GM19324 (cell line): ENCODE data around the gene NTN1.

ENCODE experiments used
- ATAC-seq: cut with Tn5 transposase; IDR thresholded peaks from one replicate; pipeline ENCODE4 v1.9.1; 2021; ENCODE audit warnings: mild to moderate bottlenecking, moderate library complexity; ENCODE audit not compliant: unreplicated experiment, low FRiP score

The NTN1 gene

GRCh38 chr17:9237661-9238301, 216.5 kb downstream of the NTN1 start:
- no peak for ATAC-seq

DNA sequence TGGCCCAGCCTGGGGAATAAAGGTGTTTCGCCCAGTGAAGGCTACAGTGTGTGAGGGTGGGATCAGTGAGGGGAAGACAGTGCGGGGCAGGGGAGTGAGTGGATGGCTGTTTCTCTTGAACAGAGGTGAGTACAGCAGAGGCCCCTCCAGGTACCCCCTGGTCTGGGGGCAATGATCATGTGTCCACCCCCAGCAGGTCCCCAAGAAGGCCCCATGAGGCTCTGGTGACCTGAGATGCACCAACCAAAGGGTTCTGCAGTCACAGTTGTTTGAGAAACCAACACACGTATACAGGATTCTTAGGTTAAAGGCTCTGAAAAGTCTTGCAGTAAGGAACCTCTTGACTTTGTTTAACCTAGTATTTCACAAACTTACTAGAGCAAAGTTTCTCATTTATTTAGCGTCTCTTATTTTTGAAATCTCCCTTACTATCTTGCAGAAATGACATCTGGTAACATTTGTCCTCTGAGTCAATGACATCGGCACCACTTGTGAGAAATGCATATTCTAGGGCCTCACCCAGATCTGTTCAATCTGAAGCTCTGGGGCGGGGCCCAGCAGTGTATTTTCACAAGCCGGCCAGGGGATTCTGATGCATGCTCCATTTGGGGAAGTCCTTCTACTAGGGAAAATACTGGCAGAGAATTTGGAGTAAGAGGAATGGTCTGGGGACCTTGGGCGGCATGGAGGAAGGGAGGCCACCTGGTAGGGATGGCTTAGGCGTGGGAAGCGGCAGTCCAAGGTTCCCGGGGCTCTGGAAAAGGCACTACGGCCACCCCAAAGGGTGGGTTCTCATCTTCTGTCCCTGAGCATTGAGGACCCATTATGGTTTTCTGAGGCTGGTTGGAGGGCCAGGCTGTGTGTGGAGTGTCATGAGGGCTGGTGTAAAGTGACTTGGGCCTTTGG, 217.3 kb downstream of the NTN1 start:
- no peak for ATAC-seq

DNA sequence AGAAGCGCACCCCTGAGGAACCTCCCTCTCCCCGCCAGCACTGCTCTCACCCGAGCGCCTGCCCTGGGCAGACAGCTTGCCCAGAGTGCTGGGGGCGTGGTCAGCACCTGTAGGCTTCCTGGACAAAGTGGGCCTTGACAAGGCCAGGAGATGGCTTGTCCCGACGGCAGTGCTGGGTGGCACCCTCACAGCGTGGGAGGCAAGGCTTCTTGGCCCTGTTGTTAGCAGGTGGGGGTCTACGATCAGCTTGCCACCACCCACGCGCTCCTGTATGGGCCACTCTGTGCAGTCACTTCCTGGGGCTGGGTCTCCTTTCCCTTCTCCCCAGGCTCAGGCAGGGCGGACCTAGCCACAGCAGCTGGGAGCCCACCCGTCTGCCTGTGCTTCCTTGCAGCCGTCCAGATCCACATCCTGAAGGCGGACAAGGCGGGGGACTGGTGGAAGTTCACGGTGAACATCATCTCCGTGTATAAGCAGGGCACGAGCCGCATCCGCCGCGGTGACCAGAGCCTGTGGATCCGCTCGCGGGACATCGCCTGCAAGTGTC, 218.0 kb downstream of the NTN1 start:
- ATAC-seq = no peak

GRCh38 chr17:9239793-9240658, 218.7 kb downstream of the NTN1 start:
- ATAC-seq = no peak

- ATAC-seq = no peak
These were observed 219.5 kb downstream of the NTN1 start for GRCh38 chr17:9240659-9241370.

DNA sequence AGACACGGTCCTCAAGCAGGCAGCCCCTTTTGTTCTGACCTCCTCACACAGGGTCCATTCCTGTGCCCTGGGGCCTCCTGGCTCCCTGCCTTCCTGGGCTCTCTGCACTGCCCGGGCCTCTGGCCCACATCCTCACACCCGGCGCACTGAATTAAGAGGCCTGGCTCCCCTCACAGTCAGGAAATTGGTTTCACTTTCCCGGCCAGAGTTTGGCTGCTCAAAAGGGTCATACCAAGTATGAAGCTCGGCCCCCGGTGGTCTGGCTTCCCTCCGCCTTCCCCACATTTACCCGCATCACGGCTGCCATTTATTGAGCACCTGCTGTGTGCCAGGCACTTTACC, 220.0 kb downstream of the NTN1 start:
- ATAC-seq = no peak

DNA sequence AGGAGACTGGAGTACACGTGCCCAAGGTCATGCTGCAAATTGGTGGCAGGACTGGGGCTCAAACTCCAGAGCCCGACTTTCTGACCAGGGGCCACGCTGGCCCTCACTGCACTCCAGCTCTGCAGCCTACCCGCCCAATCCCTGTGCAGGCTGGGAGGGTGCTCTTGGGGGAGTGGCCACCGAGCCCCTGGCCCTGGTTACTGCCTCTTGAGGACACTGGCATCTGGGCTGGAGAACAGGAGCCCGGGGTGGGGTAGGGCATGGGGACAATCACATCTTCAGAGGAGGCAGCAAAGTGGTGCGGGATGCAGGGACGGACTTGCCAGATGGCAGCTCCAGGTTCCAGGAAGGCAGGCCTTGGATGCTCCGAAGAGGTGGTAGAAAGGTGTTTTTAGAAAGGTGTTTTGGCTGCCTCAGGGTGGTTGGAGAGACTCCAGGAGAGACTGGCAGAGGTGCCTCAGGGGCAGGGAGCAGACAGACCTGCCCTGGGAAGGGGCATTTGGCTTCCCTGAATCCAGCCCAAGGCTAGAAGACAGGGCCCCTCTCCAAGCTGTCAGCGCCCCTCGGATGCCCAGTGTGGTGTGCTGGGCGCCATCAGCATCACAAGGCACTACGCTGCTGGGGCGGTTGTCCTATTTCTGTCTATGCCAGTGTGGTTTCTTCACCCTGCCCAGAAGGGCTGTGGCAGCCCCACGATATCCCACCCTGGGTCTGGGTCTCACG, 220.6 kb downstream of the NTN1 start:
- no peak for ATAC-seq

GRCh38 chr17:9242497-9242881, 221.2 kb downstream of the NTN1 start:
- no peak for ATAC-seq

- ATAC-seq = no peak
These were observed 221.7 kb downstream of the NTN1 start for GRCh38 chr17:9242983-9243382.

- ATAC-seq = no peak
These were observed 223.0 kb downstream of the NTN1 start for GRCh38 chr17:9244066-9245052.

- no peak for ATAC-seq
These were observed 226.2 kb downstream of the NTN1 start for GRCh38 chr17:9247401-9247938.

GRCh38 chr17:9249245-9249953, 228.1 kb downstream of the NTN1 start:
- no peak for ATAC-seq

DNA sequence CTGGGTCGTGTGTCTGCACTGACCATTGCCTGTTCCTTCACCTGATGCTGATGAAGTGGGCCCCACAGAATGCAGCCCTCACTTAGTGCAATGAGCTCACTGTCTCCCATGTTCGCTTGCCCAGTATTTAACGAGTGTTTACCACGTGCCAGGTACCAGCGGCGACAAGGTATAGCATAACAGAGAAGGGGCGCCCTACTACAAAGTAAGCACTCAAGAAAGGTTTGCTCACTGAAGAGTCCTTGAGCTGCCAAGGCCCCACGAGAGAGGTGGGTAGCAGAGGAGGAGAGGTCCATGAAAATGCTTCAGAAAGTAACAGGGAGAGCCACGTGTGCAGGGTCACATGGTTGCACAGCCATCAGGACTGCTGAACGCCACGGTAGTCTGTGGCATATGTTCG, 230.0 kb downstream of the NTN1 start:
- no peak for ATAC-seq

DNA sequence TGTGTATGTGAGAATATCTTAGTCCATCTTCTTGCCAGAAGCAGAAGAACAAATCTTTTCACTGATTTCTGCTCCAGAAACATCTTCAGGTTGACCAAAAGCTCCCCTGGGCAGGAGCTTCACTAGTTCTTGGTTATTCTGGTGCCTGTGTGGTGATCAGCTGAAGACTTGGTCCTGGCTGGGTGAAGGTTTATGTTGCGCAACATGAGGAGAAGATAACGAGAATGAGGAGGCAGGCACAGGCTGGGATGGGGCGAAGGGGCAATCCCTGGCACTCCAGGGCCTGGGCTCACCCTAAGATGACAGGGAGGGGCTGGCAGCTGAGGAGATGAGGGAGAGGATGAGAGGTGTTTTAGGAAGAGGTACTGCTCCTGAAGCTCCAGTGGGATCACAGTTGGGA, 232.0 kb downstream of the NTN1 start:
- ATAC-seq = no peak

- no peak for ATAC-seq
These were observed 233.5 kb downstream of the NTN1 start for GRCh38 chr17:9254841-9255240.

- no peak for ATAC-seq
These were observed 234.5 kb downstream of the NTN1 start for GRCh38 chr17:9255833-9256232.

GRCh38 chr17:9256361-9256750, 235.0 kb downstream of the NTN1 start:
- no peak for ATAC-seq
